Germinal center (tissue), 1 donor: Measurements from ENCODE around the gene MNAT1.

Experiments used
- DNase-seq: peaks from one replicate; pipeline ENCODE4 v3.0.0; 2012; ENCODE audit warnings: mixed read lengths, low spot score

The MNAT1 gene

GRCh38 chr14:60968099-60968498, 233.5 kb downstream of the MNAT1 start:
- DNase-seq, result no peak

GRCh38 chr14:60968671-60969070, 234.1 kb downstream of the MNAT1 start:
- DNase-seq, result no peak

- no peak for DNase-seq
Measured at GRCh38 chr14:60970146-60970545, 235.6 kb downstream of the MNAT1 start.

- no peak for DNase-seq
Measured at GRCh38 chr14:60971271-60971670, 236.7 kb downstream of the MNAT1 start.

GRCh38 chr14:60972295-60972694, 237.7 kb downstream of the MNAT1 start:
- no peak for DNase-seq

GRCh38 chr14:60973070-60973469, 238.5 kb downstream of the MNAT1 start:
- no peak for DNase-seq

- no peak for DNase-seq
Measured at GRCh38 chr14:60974090-60974651, 239.6 kb downstream of the MNAT1 start.

- DNase-seq, result no peak
Measured at GRCh38 chr14:60975551-60975950, 241.0 kb downstream of the MNAT1 start.

- DNase-seq, result no peak
Measured at GRCh38 chr14:60977847-60978246, 243.3 kb downstream of the MNAT1 start.

- DNase-seq, result peak; percentile 89
Measured at GRCh38 chr14:60980811-60981632, 246.5 kb downstream of the MNAT1 start, which contains the start of the genes SLC38A6 and TRMT5. Gene SLC38A6, plus strand, starts transcription at chr14:60981245. Its CDS starts 33 bp downstream, at chr14:60981278. Gene TRMT5, minus strand, starts transcription at chr14:60981079. Its CDS starts 106 bp downstream, at chr14:60980973.

- no peak for DNase-seq
Measured at GRCh38 chr14:60981633-60982455, 247.3 kb downstream of the MNAT1 start.

- no peak for DNase-seq
Measured at GRCh38 chr14:60984196-60984595, 249.6 kb downstream of the MNAT1 start.

- DNase-seq, result no peak
Measured at GRCh38 chr14:60986500-60986899, 251.9 kb downstream of the MNAT1 start.

- DNase-seq, result no peak
Measured at GRCh38 chr14:60989599-60989998, 255.0 kb downstream of the MNAT1 start.

GRCh38 chr14:60998617-60999016, 264.1 kb downstream of the MNAT1 start:
- no peak for DNase-seq

- DNase-seq, result no peak
Measured at GRCh38 chr14:60999536-60999935, 265.0 kb downstream of the MNAT1 start.

- no peak for DNase-seq
Measured at GRCh38 chr14:61003571-61003970, 269.0 kb downstream of the MNAT1 start.

GRCh38 chr14:61019537-61019936, 285.0 kb downstream of the MNAT1 start:
- no peak for DNase-seq
